Suprapubic skin (tissue), 4 donors: ENCODE data around the gene FAM83G.

Source experiments
- EP300 ChIP-seq: sonication (generic); formaldehyde crosslinking; IDR thresholded peaks from one replicate; pipeline ENCODE4 v1.6.1; 2017; ENCODE audit warnings: antibody characterized with exemption
- POLR2A ChIP-seq, 2 donors: fragments of 450-650 bp; IDR thresholded peaks; one replicate each; pipeline ENCODE4 v1.6.1; 2017; ENCODE audit warnings: antibody characterized with exemption in 2 of 2, mild to moderate bottlenecking in 2 of 2, moderate library complexity in 2 of 2
- POLR2AphosphoS5 ChIP-seq, 3 donors: sonication (generic); formaldehyde crosslinking; IDR thresholded peaks; one replicate each; pipeline ENCODE4 v1.6.1; 2017; ENCODE audit warnings: antibody characterized with exemption in 3 of 3
- TF ChIP-seq, protein P1 (sequence below), 2 donors: fragments of 200-600 bp in 1 of 2; fragments of 450-650 bp in 1 of 2; sonication (generic) in 1 of 2; IDR thresholded peaks; one replicate each; pipeline ENCODE4 v1.5.1; 2016 to 2019; ENCODE audit warnings: antibody characterized with exemption in 2 of 2, mild to moderate bottlenecking in 1 of 2, moderate library complexity in 1 of 2

GRCh38 chr17:19013226-19013625, 8.7 kb upstream of the FAM83G start:
- TF ChIP-seq POLR2AphosphoS5 (IDR thresholded peaks at IDR 0.05) (no peak), POLR2A (IDR thresholded peaks at IDR 0.05) (no peak), EP300 (no peak)
- TF ChIP-seq, protein P1, sequence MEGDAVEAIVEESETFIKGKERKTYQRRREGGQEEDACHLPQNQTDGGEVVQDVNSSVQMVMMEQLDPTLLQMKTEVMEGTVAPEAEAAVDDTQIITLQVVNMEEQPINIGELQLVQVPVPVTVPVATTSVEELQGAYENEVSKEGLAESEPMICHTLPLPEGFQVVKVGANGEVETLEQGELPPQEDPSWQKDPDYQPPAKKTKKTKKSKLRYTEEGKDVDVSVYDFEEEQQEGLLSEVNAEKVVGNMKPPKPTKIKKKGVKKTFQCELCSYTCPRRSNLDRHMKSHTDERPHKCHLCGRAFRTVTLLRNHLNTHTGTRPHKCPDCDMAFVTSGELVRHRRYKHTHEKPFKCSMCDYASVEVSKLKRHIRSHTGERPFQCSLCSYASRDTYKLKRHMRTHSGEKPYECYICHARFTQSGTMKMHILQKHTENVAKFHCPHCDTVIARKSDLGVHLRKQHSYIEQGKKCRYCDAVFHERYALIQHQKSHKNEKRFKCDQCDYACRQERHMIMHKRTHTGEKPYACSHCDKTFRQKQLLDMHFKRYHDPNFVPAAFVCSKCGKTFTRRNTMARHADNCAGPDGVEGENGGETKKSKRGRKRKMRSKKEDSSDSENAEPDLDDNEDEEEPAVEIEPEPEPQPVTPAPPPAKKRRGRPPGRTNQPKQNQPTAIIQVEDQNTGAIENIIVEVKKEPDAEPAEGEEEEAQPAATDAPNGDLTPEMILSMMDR (IDR thresholded peaks at IDR 0.05) = no peak
